Measurements from ENCODE around the gene ZDHHC9.

DNA sequence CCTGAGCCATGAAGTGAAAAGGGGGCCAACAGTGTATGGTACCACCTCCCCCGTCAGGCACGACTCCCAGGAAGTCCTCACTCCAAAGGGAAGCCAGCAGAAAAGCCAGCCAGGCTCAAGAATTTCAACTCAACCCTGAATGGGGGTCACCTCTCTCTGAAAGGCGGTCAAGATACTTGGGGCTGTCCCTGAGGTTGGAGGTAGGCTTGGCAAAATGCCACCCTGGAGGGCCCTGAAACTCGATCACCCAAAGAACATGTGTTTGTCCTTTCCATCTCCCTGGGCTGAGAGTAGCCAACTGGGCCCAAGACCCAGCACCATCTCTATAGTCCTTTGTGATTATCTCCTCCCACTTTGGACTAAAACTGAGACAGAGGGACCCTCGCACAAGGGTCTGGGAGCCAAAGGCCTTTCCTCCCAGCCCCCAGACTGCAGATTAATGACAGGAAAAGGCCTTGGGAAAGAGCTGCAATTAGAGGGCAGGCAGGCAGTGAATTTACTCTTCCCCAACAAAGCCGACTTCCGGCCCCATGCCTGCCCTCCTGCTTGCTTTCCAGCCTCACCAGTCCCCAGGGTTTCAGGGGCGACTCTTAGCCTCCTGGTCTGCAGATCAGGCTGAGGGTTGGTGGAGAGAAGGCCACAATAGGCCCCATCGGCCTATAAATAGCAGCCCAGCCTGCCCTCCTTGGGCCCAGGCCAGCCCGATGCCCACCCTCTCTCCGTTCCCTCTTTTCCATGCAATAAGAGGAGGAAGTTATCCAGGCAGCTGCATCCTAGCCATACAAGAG is 58.3 kb downstream of the ZDHHC9 start:
- TF ChIP-seq, protein P1, sequence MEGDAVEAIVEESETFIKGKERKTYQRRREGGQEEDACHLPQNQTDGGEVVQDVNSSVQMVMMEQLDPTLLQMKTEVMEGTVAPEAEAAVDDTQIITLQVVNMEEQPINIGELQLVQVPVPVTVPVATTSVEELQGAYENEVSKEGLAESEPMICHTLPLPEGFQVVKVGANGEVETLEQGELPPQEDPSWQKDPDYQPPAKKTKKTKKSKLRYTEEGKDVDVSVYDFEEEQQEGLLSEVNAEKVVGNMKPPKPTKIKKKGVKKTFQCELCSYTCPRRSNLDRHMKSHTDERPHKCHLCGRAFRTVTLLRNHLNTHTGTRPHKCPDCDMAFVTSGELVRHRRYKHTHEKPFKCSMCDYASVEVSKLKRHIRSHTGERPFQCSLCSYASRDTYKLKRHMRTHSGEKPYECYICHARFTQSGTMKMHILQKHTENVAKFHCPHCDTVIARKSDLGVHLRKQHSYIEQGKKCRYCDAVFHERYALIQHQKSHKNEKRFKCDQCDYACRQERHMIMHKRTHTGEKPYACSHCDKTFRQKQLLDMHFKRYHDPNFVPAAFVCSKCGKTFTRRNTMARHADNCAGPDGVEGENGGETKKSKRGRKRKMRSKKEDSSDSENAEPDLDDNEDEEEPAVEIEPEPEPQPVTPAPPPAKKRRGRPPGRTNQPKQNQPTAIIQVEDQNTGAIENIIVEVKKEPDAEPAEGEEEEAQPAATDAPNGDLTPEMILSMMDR (IDR thresholded peaks at IDR 0.05; ENCODE audit: insufficient read depth, low read length, poor library complexity, severe bottlenecking) = no peak
- no peak for TF ChIP-seq EZH2phosphoT487 (conservative IDR thresholded peaks at IDR 0.05; ENCODE audit: low read length)
